Memory B cell (primary cell): ENCODE results near the gene KLHL6.
"Not testable (repeated sequence)": the region's sequence is repeated elsewhere in the genome, so short reads cannot be mapped to it uniquely, and the experiment has no call there.

Experiments
- ATAC-seq: fragments of 150-1000 bp; cut with Tn5 transposase; 2 replicates; pipeline ENCODE4 v1.10.0; 2021; ENCODE audit warnings: low read depth, mild to moderate bottlenecking, moderate library complexity
- DNase-seq, 2 donors: peaks; one replicate each; pipeline ENCODE4 v3.0.0; 2022; ENCODE audit warnings: low spot score in 2 of 2
- H3K27ac Mint-ChIP-seq: one replicate; pipeline ENCODE4 v1.8.0; 2022; ENCODE audit warnings: mild to moderate bottlenecking, moderate library complexity, mixed read lengths
- H3K27me3 Mint-ChIP-seq: one replicate; pipeline ENCODE4 v1.8.0; 2022; ENCODE audit warnings: mixed read lengths
- H3K36me3 Mint-ChIP-seq: one replicate; pipeline ENCODE4 v1.8.0; 2022; ENCODE audit warnings: mild to moderate bottlenecking, mixed read lengths
- H3K4me1 Mint-ChIP-seq: one replicate; pipeline ENCODE4 v1.8.0; 2022; ENCODE audit warnings: mixed read lengths
- H3K4me3 Mint-ChIP-seq: one replicate; pipeline ENCODE4 v1.8.0; 2022; ENCODE audit warnings: mild to moderate bottlenecking, moderate library complexity, mixed read lengths
- H3K9me3 Mint-ChIP-seq: one replicate; pipeline ENCODE4 v1.8.0; 2022; ENCODE audit warnings: mixed read lengths

Gene KLHL6

DNA sequence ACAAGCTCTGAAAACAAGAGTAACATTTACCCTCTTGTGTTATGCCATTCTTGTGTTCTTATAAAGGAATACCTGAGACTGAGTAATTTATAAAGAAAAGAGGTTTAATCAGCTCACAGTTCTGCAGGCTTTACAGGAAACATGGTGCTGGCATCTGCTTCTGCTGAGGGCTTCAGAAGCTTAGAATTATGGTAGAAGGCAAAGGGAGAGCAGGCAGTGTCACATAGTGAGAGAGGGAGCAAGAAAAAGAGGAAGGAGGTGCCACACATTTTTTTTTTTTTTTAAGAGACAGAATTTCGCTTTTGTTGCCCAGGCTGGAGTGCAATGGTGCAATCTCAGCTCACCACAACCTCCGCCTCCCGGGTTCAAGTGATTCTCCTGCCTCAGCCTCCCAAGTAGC, 115.0 kb downstream of the KLHL6 start:
- not testable (repeated sequence) for H3K4me3 Mint-ChIP-seq, H3K27ac Mint-ChIP-seq, H3K9me3 Mint-ChIP-seq, H3K36me3 Mint-ChIP-seq, H3K27me3 Mint-ChIP-seq, ATAC-seq, DNase-seq
- H3K4me1 Mint-ChIP-seq: peaks cover 11% of the 10 kb centered on the region

DNA sequence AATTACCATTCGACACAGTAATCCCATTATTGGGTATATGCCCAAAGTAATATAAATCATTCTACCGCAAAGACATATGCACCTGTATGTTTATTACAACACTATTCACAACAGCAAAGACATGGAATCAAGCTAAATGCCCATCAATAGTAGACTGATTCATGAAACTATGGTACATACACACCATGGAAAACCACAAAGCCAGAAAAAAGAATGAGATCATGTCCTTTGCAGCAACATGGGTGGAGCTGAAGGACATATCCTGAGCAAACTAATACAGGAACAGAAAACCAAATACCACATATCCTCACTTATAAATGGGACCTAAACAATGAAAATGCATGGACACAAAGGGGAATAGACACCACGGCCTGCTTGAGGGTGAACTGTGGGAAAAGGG, 116.0 kb downstream of the KLHL6 start:
- peaks cover 7% of the 10 kb centered on the region for H3K36me3 Mint-ChIP-seq
- H3K4me1 Mint-ChIP-seq: peaks cover 12% of the 10 kb centered on the region
- no peak overlapping the region for H3K4me3 Mint-ChIP-seq
- ATAC-seq (no peak), DNase-seq (no peak)
- H3K27me3 Mint-ChIP-seq: peaks cover 4% of the 10 kb centered on the region
- H3K27ac Mint-ChIP-seq: no peak overlapping the region
- H3K9me3 Mint-ChIP-seq: peaks cover 10% of the 10 kb centered on the region

DNA sequence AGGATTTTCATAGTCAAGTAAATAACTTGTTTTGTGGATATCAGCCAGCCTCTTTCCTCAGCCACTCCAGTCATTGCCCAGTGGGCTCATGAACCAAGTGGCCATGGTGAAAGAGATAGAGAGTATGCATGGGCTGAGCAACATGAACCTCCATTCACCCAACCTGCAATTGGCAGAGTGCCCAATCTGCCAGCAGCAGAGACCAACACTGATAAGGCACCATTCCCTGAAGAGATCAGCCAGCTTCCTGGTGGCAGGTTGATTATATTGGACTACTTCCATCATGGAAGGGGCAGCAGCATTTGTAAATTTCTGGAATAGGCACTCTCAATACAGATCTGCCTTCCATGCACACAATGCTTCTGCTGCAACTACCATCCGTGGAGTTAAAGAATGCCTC, 116.8 kb downstream of the KLHL6 start:
- DNase-seq: no peak
- Mint-ChIP-seq H3K27ac (no peak overlapping the region), H3K27me3 (peaks cover 4% of the 10 kb centered on the region), H3K36me3 (peaks cover 7% of the 10 kb centered on the region), H3K4me3 (no peak overlapping the region), H3K4me1 (peaks cover 12% of the 10 kb centered on the region), H3K9me3 (peaks cover 9% of the 10 kb centered on the region)
- ATAC-seq: no peak

DNA sequence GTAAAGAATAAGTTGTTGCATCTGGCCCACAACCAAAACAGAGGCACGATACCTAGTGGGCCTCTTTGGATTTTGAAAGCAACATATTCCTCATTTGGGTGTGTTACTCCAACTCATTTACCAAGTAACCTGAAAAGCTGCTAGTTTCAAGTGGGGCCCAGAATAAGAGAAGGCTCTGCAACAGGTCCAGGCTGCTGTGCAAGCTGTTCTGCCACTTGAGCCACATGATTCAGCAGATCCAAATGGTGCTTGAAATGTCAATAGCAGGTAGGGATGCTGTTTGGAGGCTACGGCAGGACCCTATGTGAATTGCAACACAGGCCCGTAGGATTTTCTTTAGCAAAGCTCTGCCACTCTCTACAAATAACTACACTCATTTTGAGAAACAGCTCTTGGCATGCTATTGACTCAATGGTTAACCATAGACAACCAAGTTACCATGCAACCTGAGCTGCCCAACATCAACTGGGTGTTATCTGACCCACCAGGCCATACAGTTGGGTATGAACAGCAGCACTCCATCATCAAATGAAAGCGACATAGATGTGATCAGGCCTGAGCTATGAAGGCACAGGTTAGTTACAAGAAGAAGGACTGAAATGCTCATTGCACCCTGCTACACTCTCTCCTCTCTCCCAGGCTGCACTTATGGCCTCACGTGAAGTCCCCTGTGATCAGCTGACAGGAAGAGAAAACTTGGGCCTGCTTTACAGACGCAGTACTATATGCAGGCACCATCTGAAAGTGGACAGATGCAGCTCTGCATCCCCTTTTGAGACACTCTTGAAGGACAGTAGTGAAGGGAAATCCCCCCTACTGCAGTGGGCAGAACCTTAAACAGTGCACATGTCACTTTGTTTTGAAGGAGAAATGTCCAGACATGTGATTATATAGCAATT, 117.6 kb downstream of the KLHL6 start:
- Mint-ChIP-seq H3K27ac (no peak overlapping the region), H3K27me3 (no peaks in the 10 kb centered on the region), H3K9me3 (peaks cover 1% of the 10 kb centered on the region), H3K4me3 (no peak overlapping the region), H3K4me1 (peaks cover 12% of the 10 kb centered on the region), H3K36me3 (no peaks in the 10 kb centered on the region)
- ATAC-seq: no peak
- DNase-seq: no peak
